GM18951 (cell line): ENCODE measurements around the gene PSMA5.
"Not testable (repeated sequence)": the region's sequence is repeated elsewhere in the genome, so short reads cannot be mapped to it uniquely, and the experiment has no call there.

Experiments
- POLR2A ChIP-seq: IDR thresholded peaks from 4 replicates; pipeline ENCODE4 v1.6.1; 2011; ENCODE audit warnings: mild to moderate bottlenecking; ENCODE audit not compliant: insufficient read length, insufficient read depth; ENCODE audit errors: extremely low read depth
- in situ Hi-C: fragments of 300-500 bp; cut with MboI; formaldehyde crosslinking; loops from one replicate; pipeline ENCODE4 v1.12.0; 2022; ENCODE audit warnings: low sequenced_read_pairs, mixed read lengths, inconsistent platforms; ENCODE audit not compliant: unreplicated experiment

The PSMA5 gene

GRCh38 chr1:109454497-109455133, 28.4 kb upstream of the PSMA5 start:
- in situ Hi-C loops, result no loop called here
- TF ChIP-seq POLR2A, result no peak

GRCh38 chr1:109447524-109447923, 21.3 kb upstream of the PSMA5 start:
- no peak for TF ChIP-seq POLR2A
- in situ Hi-C loops, result no loop called here

- in situ Hi-C loops, result not testable (repeated sequence)
Observed at GRCh38 chr1:109445949-109446695, 19.9 kb upstream of the PSMA5 start.

- in situ Hi-C loops, result no loop called here
- TF ChIP-seq POLR2A, result no peak
Observed at GRCh38 chr1:109444346-109444745, 18.1 kb upstream of the PSMA5 start.

GRCh38 chr1:109443476-109443875, 17.2 kb upstream of the PSMA5 start:
- in situ Hi-C loops, result no loop called here
- TF ChIP-seq POLR2A, result no peak

- in situ Hi-C loops, result no loop called here
- TF ChIP-seq POLR2A, result no peak
Observed at GRCh38 chr1:109441069-109441468, 14.8 kb upstream of the PSMA5 start.

GRCh38 chr1:109438798-109439297, 12.6 kb upstream of the PSMA5 start:
- TF ChIP-seq POLR2A, result no peak
- in situ Hi-C loops, result no loop called here

- in situ Hi-C loops, result no loop called here
- no peak for TF ChIP-seq POLR2A
Observed at GRCh38 chr1:109434484-109434883, 8.2 kb upstream of the PSMA5 start.

GRCh38 chr1:109433322-109433721, 7.1 kb upstream of the PSMA5 start:
- in situ Hi-C loops, result no loop called here
- TF ChIP-seq POLR2A, result no peak

GRCh38 chr1:109432336-109432735, 6.1 kb upstream of the PSMA5 start:
- in situ Hi-C loops, result no loop called here
- no peak for TF ChIP-seq POLR2A

GRCh38 chr1:109427171-109427467, 871 bp upstream of the PSMA5 start:
- in situ Hi-C loops, result no loop called here
- TF ChIP-seq POLR2A, result no peak

GRCh38 chr1:109425391-109426280, 612 bp downstream of the PSMA5 start:
- in situ Hi-C loops, result no loop called here
- no peak for TF ChIP-seq POLR2A

GRCh38 chr1:109423498-109423897, 2.8 kb downstream of the PSMA5 start:
- in situ Hi-C loops, result no loop called here
- TF ChIP-seq POLR2A, result no peak
